Naive thymus-derived CD8-positive, alpha-beta T cell (primary cell): ENCODE measurements around the gene NHERF2. TPM values are rescaled to one million over a fixed set of nuclear protein-coding genes. Genes with fewer than 3 reads are reported as not detected.

Experiments
- ATAC-seq, 2 donors: fragments of 150-1000 bp; cut with Tn5 transposase in 1 of 2; sonication (Bioruptor Pico), chemical (Tn5 transposase) in 1 of 2; 1 replicate in 1 of 2; 2 replicates in 1 of 2; pipeline ENCODE4 v1.10.0; 2021; ENCODE audit warnings: mild to moderate bottlenecking in 2 of 2, moderate library complexity in 2 of 2
- POLR2A ChIA-PET: fragments of 350-600 bp; sonication (Branson Sonifier 250); formaldehyde crosslinking; loops from one replicate; lab custom pipeline; 2021; ENCODE audit warnings: antibody characterized with exemption; lab: Charles Lee
- DNase-seq, 10 donors: peaks; one replicate each; pipeline versions ENCODE4 v3.0.0 to v3.0.0-alpha.2; 2020 to 2022
- H3K27ac Mint-ChIP-seq, 10 donors: one replicate each; pipeline ENCODE4 v1.8.0; 2020 to 2022; ENCODE audit warnings: mild to moderate bottlenecking in 10 of 10, mixed read lengths in 10 of 10, moderate library complexity in 4 of 10, inconsistent platforms in 1 of 10
- H3K27me3 Mint-ChIP-seq, 5 donors: one replicate each; pipeline ENCODE4 v1.8.0; 2021 to 2022; ENCODE audit warnings: mixed read lengths in 5 of 5
- H3K36me3 Mint-ChIP-seq, 3 donors: one replicate each; pipeline ENCODE4 v1.8.0; 2020 to 2022; ENCODE audit warnings: mixed read lengths in 3 of 3, mild to moderate bottlenecking in 2 of 3, inconsistent platforms in 1 of 3
- H3K4me1 Mint-ChIP-seq, 4 donors: one replicate each; pipeline ENCODE4 v1.8.0; 2021 to 2022; ENCODE audit warnings: mixed read lengths in 4 of 4
- H3K4me3 Mint-ChIP-seq, 10 donors: one replicate each; pipeline ENCODE4 v1.8.0; 2020 to 2022; ENCODE audit warnings: mild to moderate bottlenecking in 10 of 10, mixed read lengths in 10 of 10, moderate library complexity in 6 of 10, inconsistent platforms in 1 of 10
- H3K9me3 Mint-ChIP-seq, 9 donors: one replicate each; pipeline ENCODE4 v1.8.0; 2020 to 2022; ENCODE audit warnings: mixed read lengths in 9 of 9, mild to moderate bottlenecking in 3 of 9, inconsistent platforms in 1 of 9, moderate library complexity in 1 of 9
- polyA plus RNA-seq, 3 donors: library from polyadenylated mRNA; unstranded; fragments of 300-500 nt; fragmentation: Illumina TruSeq; gene quantifications; one replicate each; pipeline ENCODE4 v1.2.3, GENCODE V29; 2021
- total RNA-seq, 8 experiments: library from RNA in 2 of 8; stranded (reverse) in 2 of 8; gene quantifications; one replicate each; pipeline ENCODE4 v1.2.3 and lab custom pipeline; 2021 to 2026

Gene NHERF2
- total and polyA plus RNA-seq, 5 experiments from 2014 or later = 0.32 to 6.0 (median 1.2) TPM

- Mint-ChIP-seq H3K27ac (no peak overlapping the region), H3K9me3 (no peaks in the 10 kb centered on the region), H3K4me3 (no peak overlapping the region), H3K36me3 (peaks cover 0 to 16% (median 0%) of the 10 kb centered on the region in 3 donors), H3K4me1 (no peaks in the 10 kb centered on the region), H3K27me3 (no peaks in the 10 kb centered on the region)
- no peak for ATAC-seq
- POLR2A ChIA-PET = no interaction called here
- no peak for DNase-seq
Observed at GRCh38 chr16:2083876-2084780, 57.4 kb downstream of the NHERF2 start.

GRCh38 chr16:2084895-2085625 lies 58.4 kb downstream of the NHERF2 start:
- DNase-seq (no peak), ATAC-seq (no peak)
- peaks cover 0 to 16% (median 0%) of the 10 kb centered on the region in 3 donors for H3K36me3 Mint-ChIP-seq
- no peak overlapping the region for H3K4me3 Mint-ChIP-seq
- no peaks in the 10 kb centered on the region for H3K27me3 Mint-ChIP-seq
- H3K9me3 Mint-ChIP-seq = no peaks in the 10 kb centered on the region
- no peak overlapping the region for H3K27ac Mint-ChIP-seq
- POLR2A ChIA-PET = interaction anchor here (0.6 to 1.1 kb wide), 2 partner anchors 37 to 386 kb away, joined by 3 read pairs; partner anchors contain the start of genes NTHL1, NTN3 and TSC2
- no peaks in the 10 kb centered on the region for H3K4me1 Mint-ChIP-seq

- Mint-ChIP-seq H3K4me3 (no peak overlapping the region), H3K9me3 (no peaks in the 10 kb centered on the region), H3K27me3 (no peaks in the 10 kb centered on the region), H3K27ac (no peak overlapping the region), H3K4me1 (no peaks in the 10 kb centered on the region), H3K36me3 (peaks cover 0 to 15% (median 0%) of the 10 kb centered on the region in 3 donors)
- POLR2A ChIA-PET = interaction anchor here (1.1 kb wide), 1 partner anchor 38 kb away, joined by 3 read pairs; the partner anchor contains the start of genes NTHL1 and TSC2
- ATAC-seq = no peak
- no peak for DNase-seq
Observed at GRCh38 chr16:2085669-2086068, 59.0 kb downstream of the NHERF2 start.

GRCh38 chr16:2086106-2086742 lies 59.5 kb downstream of the NHERF2 start:
- POLR2A ChIA-PET = no interaction called here

GRCh38 chr16:2086812-2087747 lies 60.4 kb downstream of the NHERF2 start:
- peaks cover 0 to 14% (median 0%) of the 10 kb centered on the region in 3 donors for H3K36me3 Mint-ChIP-seq
- H3K27ac Mint-ChIP-seq = no peak overlapping the region
- no peaks in the 10 kb centered on the region for H3K27me3 Mint-ChIP-seq
- DNase-seq (no peak), ATAC-seq (no peak)
- H3K4me3 Mint-ChIP-seq = no peak overlapping the region
- H3K4me1 Mint-ChIP-seq = no peaks in the 10 kb centered on the region
- POLR2A ChIA-PET = no interaction called here
- H3K9me3 Mint-ChIP-seq = no peaks in the 10 kb centered on the region

More at GRCh38 chr16:2086106-2086742, 59.5 kb downstream of the NHERF2 start:
- Mint-ChIP-seq H3K9me3 (no peaks in the 10 kb centered on the region), H3K27me3 (no peaks in the 10 kb centered on the region), H3K4me1 (no peaks in the 10 kb centered on the region), H3K27ac (no peak overlapping the region), H3K36me3 (peaks cover 0 to 14% (median 0%) of the 10 kb centered on the region in 3 donors), H3K4me3 (no peak overlapping the region)
- no peak for ATAC-seq
- no peak for DNase-seq

GRCh38 chr16:2087748-2088631 lies 61.3 kb downstream of the NHERF2 start:
- ATAC-seq (no peak), DNase-seq (no peak)
- Mint-ChIP-seq H3K9me3 (no peaks in the 10 kb centered on the region), H3K27ac (no peak overlapping the region), H3K4me3 (no peak overlapping the region), H3K27me3 (no peaks in the 10 kb centered on the region), H3K4me1 (no peaks in the 10 kb centered on the region), H3K36me3 (peaks cover 0 to 14% (median 0%) of the 10 kb centered on the region in 3 donors)
- POLR2A ChIA-PET = interaction anchor here (0.6 to 0.7 kb wide), 2 partner anchors 23 to 91 kb away, joined by 3 read pairs; no protein-coding TSS in a partner anchor

Other genes with a start within 250 kb of the NHERF2 start
Only the 30 nearest of the 31 such genes appear.
- gene NUBP2, start 243.9 kb upstream of the NHERF2 start, total RNA-seq = 10 to 100 TPM; 62.0 to 65.4 TPM
- 10 to 100 TPM; 87.2 to 90.6 (median 87.3) TPM for gene NUBP2, start 243.9 kb upstream of the NHERF2 start, polyA plus RNA-seq
- gene IGFALS, start 233.2 kb upstream of the NHERF2 start, total RNA-seq = 1 to 10 TPM; 1.7 to 2.1 TPM
- not detected for gene IGFALS, start 233.2 kb upstream of the NHERF2 start, polyA plus RNA-seq
- 10 to 100 TPM; 65.7 to 67.8 TPM for gene HAGH, start 200.1 kb upstream of the NHERF2 start, total RNA-seq
- gene HAGH, start 200.1 kb upstream of the NHERF2 start, polyA plus RNA-seq = 10 to 100 TPM; 38.7 to 60.0 (median 45.0) TPM
- gene FAHD1, start 199.7 kb upstream of the NHERF2 start, total RNA-seq = 10 to 100 TPM; 11.1 to 12.1 TPM
- 10 to 100 TPM; 20.3 to 34.2 (median 32.6) TPM for gene FAHD1, start 199.7 kb upstream of the NHERF2 start, polyA plus RNA-seq
- gene MEIOB, start 154.7 kb upstream of the NHERF2 start, total RNA-seq = not detected
- gene MEIOB, start 154.7 kb upstream of the NHERF2 start, polyA plus RNA-seq = not detected
- gene HS3ST6, start 108.5 kb upstream of the NHERF2 start, total RNA-seq = not detected
- gene HS3ST6, start 108.5 kb upstream of the NHERF2 start, polyA plus RNA-seq = not detected
- 1 to 10 TPM; 9.9 to 10.0 TPM for gene MSRB1, start 83.7 kb upstream of the NHERF2 start, total RNA-seq
- gene MSRB1, start 83.7 kb upstream of the NHERF2 start, polyA plus RNA-seq = 10 to 100 TPM; 13.9 to 19.1 (median 16.2) TPM
- gene RPL3L, start 72.2 kb upstream of the NHERF2 start, total RNA-seq = not detected
- not detected for gene RPL3L, start 72.2 kb upstream of the NHERF2 start, polyA plus RNA-seq
- 10 to 100 TPM; 62.5 to 65.6 TPM for gene NDUFB10, start 67.4 kb upstream of the NHERF2 start, total RNA-seq
- 100 to 1,000 TPM; 180 to 217 (median 187) TPM for gene NDUFB10, start 67.4 kb upstream of the NHERF2 start, polyA plus RNA-seq
- 1,000 to 10,000 TPM; 3,016 to 3,025 TPM for gene RPS2, start 62.1 kb upstream of the NHERF2 start, total RNA-seq
- 1,000 to 10,000 TPM; 6,506 to 7,644 (median 7,481) TPM for gene RPS2, start 62.1 kb upstream of the NHERF2 start, polyA plus RNA-seq
- not detected for gene RNF151, start 60.0 kb upstream of the NHERF2 start, total RNA-seq
- gene RNF151, start 60.0 kb upstream of the NHERF2 start, polyA plus RNA-seq = not detected
- 10 to 100 TPM; 30.0 to 33.4 TPM for gene TBL3, start 54.8 kb upstream of the NHERF2 start, total RNA-seq
- gene TBL3, start 54.8 kb upstream of the NHERF2 start, polyA plus RNA-seq = 10 to 100 TPM; 44.6 to 61.8 (median 52.2) TPM
- gene NOXO1, start 45.4 kb upstream of the NHERF2 start, total RNA-seq = 1 to 10 TPM; 1.3 to 2.3 TPM
- gene NOXO1, start 45.4 kb upstream of the NHERF2 start, polyA plus RNA-seq = not detected
- 10 to 100 TPM; 15.9 to 22.3 TPM for gene GFER, start 42.7 kb upstream of the NHERF2 start, total RNA-seq
- 10 to 100 TPM; 21.4 to 30.0 (median 26.3) TPM for gene GFER, start 42.7 kb upstream of the NHERF2 start, polyA plus RNA-seq
- under 1 TPM; 0.60 to 0.77 TPM for gene SYNGR3, start 36.9 kb upstream of the NHERF2 start, total RNA-seq
- 1 to 10 TPM in 1 of 3 donors, under 1 TPM in 1, not detected in 1; 0.77 to 1.1 TPM for gene SYNGR3, start 36.9 kb upstream of the NHERF2 start, polyA plus RNA-seq
- gene ZNF598, start 17.1 kb upstream of the NHERF2 start, total RNA-seq = 10 to 100 TPM; 58.6 to 66.2 TPM
- 1 to 10 TPM; 3.4 to 10.0 (median 3.6) TPM for gene ZNF598, start 17.1 kb upstream of the NHERF2 start, polyA plus RNA-seq
- gene NPW, start 7.1 kb upstream of the NHERF2 start, total RNA-seq = not detected
- gene NPW, start 7.1 kb upstream of the NHERF2 start, polyA plus RNA-seq = not detected
- gene NTHL1, start 20.9 kb downstream of the NHERF2 start, total RNA-seq = 10 to 100 TPM in 1 of 2 experiments, 1 to 10 TPM in 1; 9.1 to 13.1 TPM
- gene NTHL1, start 20.9 kb downstream of the NHERF2 start, polyA plus RNA-seq = 10 to 100 TPM; 13.1 to 20.0 (median 16.6) TPM
- gene TSC2, start 21.1 kb downstream of the NHERF2 start, total RNA-seq = 100 to 1,000 TPM; 145 to 162 TPM
- 10 to 100 TPM; 23.5 to 42.0 (median 27.2) TPM for gene TSC2, start 21.1 kb downstream of the NHERF2 start, polyA plus RNA-seq
- gene PKD1, start 109.0 kb downstream of the NHERF2 start, total RNA-seq = 100 to 1,000 TPM; 131 to 134 TPM
- gene PKD1, start 109.0 kb downstream of the NHERF2 start, polyA plus RNA-seq = 1 to 10 TPM; 3.5 to 9.9 (median 4.8) TPM
- gene RAB26, start 121.7 kb downstream of the NHERF2 start, total RNA-seq = not detected
- gene RAB26, start 121.7 kb downstream of the NHERF2 start, polyA plus RNA-seq = 1 to 10 TPM in 1 of 3 donors, under 1 TPM in 2; 0.27 to 1.2 (median 0.94) TPM
- 10 to 100 TPM; 32.3 to 39.5 TPM for gene TRAF7, start 128.9 kb downstream of the NHERF2 start, total RNA-seq
- gene TRAF7, start 128.9 kb downstream of the NHERF2 start, polyA plus RNA-seq = 1 to 10 TPM; 3.5 to 8.8 (median 4.3) TPM
- gene CASKIN1, start 169.7 kb downstream of the NHERF2 start, total RNA-seq = under 1 TPM; 0.08 to 0.13 TPM
- not detected for gene CASKIN1, start 169.7 kb downstream of the NHERF2 start, polyA plus RNA-seq
- 10 to 100 TPM; 49.3 to 53.2 TPM for gene MLST8, start 178.6 kb downstream of the NHERF2 start, total RNA-seq
- gene MLST8, start 178.6 kb downstream of the NHERF2 start, polyA plus RNA-seq = 10 to 100 TPM; 29.9 to 40.4 (median 30.1) TPM
- 10 to 100 TPM; 26.7 to 27.0 TPM for gene BRICD5, start 184.0 kb downstream of the NHERF2 start, total RNA-seq
- gene BRICD5, start 184.0 kb downstream of the NHERF2 start, polyA plus RNA-seq = under 1 TPM in 2 of 3 donors, not detected in 1; 0.11 to 0.23 TPM
- gene PGP, start 187.9 kb downstream of the NHERF2 start, total RNA-seq = 10 to 100 TPM; 22.8 to 28.1 TPM
- 10 to 100 TPM in 2 of 3 donors, 1 to 10 TPM in 1; 8.7 to 17.7 (median 11.6) TPM for gene PGP, start 187.9 kb downstream of the NHERF2 start, polyA plus RNA-seq
- 10 to 100 TPM; 39.5 to 41.2 TPM for gene E4F1, start 196.7 kb downstream of the NHERF2 start, total RNA-seq
- gene E4F1, start 196.7 kb downstream of the NHERF2 start, polyA plus RNA-seq = 10 to 100 TPM in 2 of 3 donors, 1 to 10 TPM in 1; 8.7 to 19.2 (median 10.9) TPM
- gene DNASE1L2, start 209.5 kb downstream of the NHERF2 start, total RNA-seq = 1 to 10 TPM; 1.4 to 1.6 TPM
- not detected for gene DNASE1L2, start 209.5 kb downstream of the NHERF2 start, polyA plus RNA-seq
- 10 to 100 TPM; 22.1 to 25.1 TPM for gene ECI1, start 224.7 kb downstream of the NHERF2 start, total RNA-seq
- 10 to 100 TPM; 30.6 to 40.4 (median 31.0) TPM for gene ECI1, start 224.7 kb downstream of the NHERF2 start, polyA plus RNA-seq
- gene RNPS1, start 241.2 kb downstream of the NHERF2 start, total RNA-seq = 100 to 1,000 TPM; 162 to 165 TPM
- gene RNPS1, start 241.2 kb downstream of the NHERF2 start, polyA plus RNA-seq = 100 to 1,000 TPM; 197 to 289 (median 228) TPM